B cell (primary cell): ENCODE measurements around the gene NECTIN1. TPM values are rescaled to one million over a fixed set of nuclear protein-coding genes. Genes with fewer than 3 reads are reported as not detected.

ENCODE experiments used
- ATAC-seq: fragments of 200-7000 bp; cut with Tn5 transposase; one replicate; pipeline ENCODE4 v1.10.0; 2021; ENCODE audit warnings: low read depth, mild to moderate bottlenecking, moderate number of reproducible peaks, moderate library complexity
- CTCF ChIA-PET: fragments of 350-600 bp; sonication (Branson Sonifier 250); formaldehyde crosslinking; loops from one replicate; lab custom pipeline; 2021; ENCODE audit warnings: antibody characterized with exemption, inconsistent platforms; lab: Charles Lee
- POLR2A ChIA-PET: fragments of 350-600 bp; sonication (Branson Sonifier 250); formaldehyde crosslinking; loops from one replicate; lab custom pipeline; 2021; ENCODE audit warnings: antibody characterized with exemption; lab: Charles Lee
- DNase-seq: peaks from one replicate; pipeline ENCODE4 v3.0.0; 2013
- H2AFZ ChIP-seq: 2 replicates; pipeline ENCODE4 v1.6.1; 2012; ENCODE audit warnings: mild to moderate bottlenecking, low read depth, low read length; ENCODE audit not compliant: insufficient read depth, poor library complexity, severe bottlenecking
- H3K27ac ChIP-seq, 2 donors: 1 replicate in 1 of 2; 2 replicates in 1 of 2; pipeline ENCODE4 v1.5.1; 2012 to 2013; ENCODE audit warnings: low read length in 2 of 2, mild to moderate bottlenecking in 2 of 2, moderate library complexity in 1 of 2
- H3K27me3 ChIP-seq, 4 experiments: fragments of 200-600 bp in 1 of 4; sonication (generic) in 1 of 4; replicated peaks in 1 of 4; 1 replicate in 2 of 4; 2 replicates in 2 of 4; pipeline versions ENCODE4 v1.6.1 to v1.7.0; 2013 to 2016; ENCODE audit warnings: low read length in 3 of 4, mild to moderate bottlenecking in 2 of 4, mixed read lengths in 1 of 4, moderate library complexity in 1 of 4; ENCODE audit not compliant: insufficient read depth in 4 of 4, control insufficient read depth in 3 of 4; ENCODE audit errors: control extremely low read depth in 1 of 4
- H3K36me3 ChIP-seq, 2 experiments: replicated peaks in 1 of 2; 1 replicate in 1 of 2; 2 replicates in 1 of 2; pipeline versions ENCODE4 v1.6.1 to v1.7.1; 2013; ENCODE audit warnings: low read length in 1 of 2; ENCODE audit not compliant: insufficient read depth in 2 of 2, control insufficient read depth in 1 of 2; ENCODE audit errors: control extremely low read depth in 1 of 2, extremely low read depth in 1 of 2
- H3K4me1 ChIP-seq, 2 donors: fragments of 200-600 bp in 1 of 2; sonication (generic) in 1 of 2; 1 replicate in 1 of 2; 2 replicates in 1 of 2; pipeline versions ENCODE4 v1.5.1 to v1.6.1; 2013 to 2017; ENCODE audit warnings: low read length in 2 of 2; ENCODE audit not compliant: control insufficient read depth in 2 of 2, insufficient read depth in 2 of 2
- H3K4me2 ChIP-seq: replicated peaks from 2 replicates; pipeline ENCODE3; 2012; ENCODE audit warnings: mild to moderate bottlenecking, low read depth, low read length; ENCODE audit not compliant: poor library complexity, severe bottlenecking
- H3K4me3 ChIP-seq, 5 experiments: fragments of 200-600 bp in 1 of 5; sonication (generic) in 1 of 5; 1 replicate in 3 of 5; 2 replicates in 2 of 5; pipeline versions ENCODE4 v1.5.1 to v1.7.0; 2011 to 2016; ENCODE audit warnings: low read length in 4 of 5, mild to moderate bottlenecking in 4 of 5, low read depth in 2 of 5, control low read depth in 1 of 5, moderate library complexity in 1 of 5; ENCODE audit not compliant: insufficient read depth in 1 of 5; ENCODE audit errors: control extremely low read depth in 1 of 5, extremely low read depth in 1 of 5
- H3K79me2 ChIP-seq: fragments of 200-600 bp; sonication (generic); one replicate; pipeline ENCODE4 v1.6.0; 2016; ENCODE audit warnings: low read length; ENCODE audit not compliant: control insufficient read depth, insufficient read depth
- H3K9ac ChIP-seq: fragments of 200-600 bp; sonication (generic); 2 replicates; pipeline ENCODE4 v1.6.1; 2017; ENCODE audit warnings: mild to moderate bottlenecking, low read length, moderate library complexity
- H3K9me3 ChIP-seq, 3 donors: one replicate each; pipeline versions ENCODE4 v1.6.1 to v1.7.1; 2013; ENCODE audit warnings: low read length in 2 of 3; ENCODE audit not compliant: control insufficient read depth in 2 of 3, insufficient read depth in 1 of 3; ENCODE audit errors: control extremely low read depth in 1 of 3
- H4K20me1 ChIP-seq: 2 replicates; pipeline ENCODE4 v1.6.0; 2012; ENCODE audit warnings: mild to moderate bottlenecking, low read length; ENCODE audit not compliant: insufficient read depth, control insufficient read depth, poor library complexity, severe bottlenecking
- H3K27ac Mint-ChIP-seq: one replicate; pipeline ENCODE4 v1.8.0; 2021; ENCODE audit warnings: mixed read lengths
- H3K27me3 Mint-ChIP-seq: one replicate; pipeline ENCODE4 v1.8.0; 2021; ENCODE audit warnings: mixed read lengths
- H3K4me1 Mint-ChIP-seq: one replicate; pipeline ENCODE4 v1.8.0; 2021; ENCODE audit warnings: mixed read lengths
- H3K4me3 Mint-ChIP-seq: one replicate; pipeline ENCODE4 v1.8.0; 2021; ENCODE audit warnings: mixed read lengths
- H3K9me3 Mint-ChIP-seq: one replicate; pipeline ENCODE4 v1.8.0; 2022; ENCODE audit warnings: mixed read lengths; ENCODE audit not compliant: insufficient read depth
- EZH2 ChIP-seq: IDR thresholded peaks from 2 replicates; pipeline ENCODE4 v1.6.1; 2012; ENCODE audit warnings: borderline replicate concordance, low read depth, mild to moderate bottlenecking, moderate library complexity, low read length; ENCODE audit not compliant: insufficient read depth, poor library complexity, severe bottlenecking
- WGBS: methylation state at CpG from one replicate; pipeline ENCODE4 v1.1.5; 2013; ENCODE audit warnings: missing lambda C conversion rate; ENCODE audit not compliant: insufficient coverage; 5-methylcytosine and 5-hydroxymethylcytosine counted together
- intact Hi-C: fragments of 100-400 bp; cut with micrococcal nuclease; formaldehyde crosslinking; loops from one replicate; pipeline ENCODE4 v1.10.0; 2022
- polyA plus RNA-seq: library from polyadenylated mRNA; depleted of rRNA; stranded (reverse); fragments of >200 nt; gene quantifications from 2 replicates; pipeline ENCODE4 v1.2.3, GENCODE V29; 2012
- total RNA-seq, 2 donors: library from RNA; stranded (reverse); fragments of 120-200 nt in 1 of 2; gene quantifications; 1 replicate in 1 of 2; 2 replicates in 1 of 2; pipeline versions ENCODE4 v1.2.3 to v1.2.4, GENCODE V29; 2013 to 2022
- TF ChIP-seq, protein P1 (sequence below): fragments of 200-600 bp; IDR thresholded peaks from one replicate; pipeline ENCODE4 v1.8.0; 2022; ENCODE audit warnings: antibody characterized with exemption, mild to moderate bottlenecking

Gene NECTIN1
- total and polyA plus RNA-seq, 2 donors (not counting 1 experiment from before 2014, with no cell fraction given): 2.1 to 3.9 TPM

DNA sequence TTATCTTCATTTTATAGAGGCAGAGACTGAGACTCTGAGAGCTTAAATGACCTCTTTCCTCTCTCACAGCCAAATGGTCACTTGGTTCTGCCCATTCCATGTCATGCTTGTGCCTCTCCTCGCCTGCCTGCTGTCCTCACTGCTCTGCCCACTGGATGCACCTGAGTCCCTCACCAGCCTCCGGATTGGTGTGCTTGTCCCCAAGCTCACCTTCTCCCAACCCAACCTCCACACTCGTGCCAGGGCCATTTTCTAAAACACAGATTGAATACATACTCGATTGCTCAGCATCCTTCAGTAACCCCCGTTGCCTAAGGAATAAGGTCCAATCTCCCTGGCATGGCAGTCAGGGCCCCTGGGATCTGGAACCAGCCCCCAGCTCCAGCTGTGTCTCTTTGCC lies 28.4 kb upstream of the NECTIN1 start:
- Histone ChIP-seq H4K20me1 (no peaks in the 10 kb centered on the region), H3K4me2 (no peak overlapping the region), H3K9ac (no peak overlapping the region), H2AFZ (no peak overlapping the region), H3K9me3 (no peaks in the 10 kb centered on the region), H3K27me3 (peaks cover 0 to 8% (median 0%) of the 10 kb centered on the region in 4 experiments), H3K79me2 (no peaks in the 10 kb centered on the region), H3K4me1 (peaks cover 14 to 16% of the 10 kb centered on the region in 2 donors), H3K36me3 (no peaks in the 10 kb centered on the region), H3K27ac (no peak overlapping the region), H3K4me3 (no peak overlapping the region)
- ChIA-PET CTCF (interaction anchor here (1.2 kb wide), 1 partner anchor 28 kb away, joined by 3 read pairs; the partner anchor contains the start of gene NECTIN1), POLR2A (no interaction called here)
- Mint-ChIP-seq H3K27ac (no peak overlapping the region), H3K4me3 (no peak overlapping the region), H3K9me3 (no peaks in the 10 kb centered on the region), H3K4me1 (peaks cover 15% of the 10 kb centered on the region), H3K27me3 (peaks cover 15% of the 10 kb centered on the region)
- no peak for TF ChIP-seq EZH2
- TF ChIP-seq, protein P1, sequence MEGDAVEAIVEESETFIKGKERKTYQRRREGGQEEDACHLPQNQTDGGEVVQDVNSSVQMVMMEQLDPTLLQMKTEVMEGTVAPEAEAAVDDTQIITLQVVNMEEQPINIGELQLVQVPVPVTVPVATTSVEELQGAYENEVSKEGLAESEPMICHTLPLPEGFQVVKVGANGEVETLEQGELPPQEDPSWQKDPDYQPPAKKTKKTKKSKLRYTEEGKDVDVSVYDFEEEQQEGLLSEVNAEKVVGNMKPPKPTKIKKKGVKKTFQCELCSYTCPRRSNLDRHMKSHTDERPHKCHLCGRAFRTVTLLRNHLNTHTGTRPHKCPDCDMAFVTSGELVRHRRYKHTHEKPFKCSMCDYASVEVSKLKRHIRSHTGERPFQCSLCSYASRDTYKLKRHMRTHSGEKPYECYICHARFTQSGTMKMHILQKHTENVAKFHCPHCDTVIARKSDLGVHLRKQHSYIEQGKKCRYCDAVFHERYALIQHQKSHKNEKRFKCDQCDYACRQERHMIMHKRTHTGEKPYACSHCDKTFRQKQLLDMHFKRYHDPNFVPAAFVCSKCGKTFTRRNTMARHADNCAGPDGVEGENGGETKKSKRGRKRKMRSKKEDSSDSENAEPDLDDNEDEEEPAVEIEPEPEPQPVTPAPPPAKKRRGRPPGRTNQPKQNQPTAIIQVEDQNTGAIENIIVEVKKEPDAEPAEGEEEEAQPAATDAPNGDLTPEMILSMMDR: no peak
- 94% methylated on average over 5 of the region's 5 CpGs for WGBS
- ATAC-seq: no peak
- no peak for DNase-seq
- intact Hi-C loops: no loop called here

DNA sequence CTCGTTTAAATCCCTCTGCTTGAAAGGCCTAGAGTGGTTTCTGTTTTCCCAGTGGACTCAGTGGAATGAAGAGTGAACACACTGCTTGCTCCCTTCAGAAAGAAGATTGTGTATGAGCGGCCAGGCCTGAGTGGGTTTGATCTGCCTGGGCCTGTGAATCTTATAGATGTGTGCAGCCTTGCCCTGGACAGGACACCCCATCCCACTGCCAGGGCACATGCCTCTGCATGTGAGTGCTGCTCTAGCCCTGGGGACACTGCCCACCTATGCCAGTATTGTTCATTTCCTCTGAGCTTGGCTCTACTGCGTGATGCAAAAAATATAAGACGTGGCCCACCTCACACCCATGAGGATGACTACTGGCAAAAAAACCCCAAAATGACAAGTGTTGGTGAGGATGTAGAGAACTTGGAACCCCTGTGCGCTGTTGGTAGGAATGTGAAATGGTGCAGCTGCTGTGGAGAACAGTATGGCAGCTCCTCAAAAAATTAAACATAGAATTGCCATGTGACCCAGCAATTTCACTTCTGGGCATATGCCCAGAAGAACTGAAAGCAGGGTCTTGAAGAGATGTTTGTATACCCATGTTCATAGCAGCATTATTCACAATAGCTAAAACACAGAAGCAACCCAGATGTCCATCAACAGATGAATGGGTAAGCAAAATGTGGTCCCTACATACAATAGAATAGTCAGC lies 27.3 kb upstream of the NECTIN1 start:
- Histone ChIP-seq H4K20me1 (no peaks in the 10 kb centered on the region), H3K27me3 (peaks cover 0 to 8% (median 0%) of the 10 kb centered on the region in 4 experiments), H3K9ac (no peak overlapping the region), H3K79me2 (no peaks in the 10 kb centered on the region), H3K4me3 (no peak overlapping the region), H3K36me3 (no peaks in the 10 kb centered on the region), H3K4me2 (no peak overlapping the region), H3K9me3 (no peaks in the 10 kb centered on the region), H3K27ac (no peak overlapping the region), H3K4me1 (peaks cover 25% of the 10 kb centered on the region in 2 donors), H2AFZ (no peak overlapping the region)
- no peak for TF ChIP-seq EZH2
- TF ChIP-seq, protein P1: no peak
- DNase-seq (no peak), ATAC-seq (no peak)
- Mint-ChIP-seq H3K4me3 (no peak overlapping the region), H3K4me1 (peaks cover 25% of the 10 kb centered on the region), H3K27ac (no peak overlapping the region), H3K27me3 (peaks cover 15% of the 10 kb centered on the region), H3K9me3 (no peaks in the 10 kb centered on the region)
- WGBS: 100% methylated on average over 1 of the region's 5 CpGs
- intact Hi-C loops: no loop called here
- ChIA-PET CTCF (interaction anchor here (1.2 to 1.4 kb wide), 2 partner anchors 27 kb away, joined by 3 to 4 read pairs; partner anchors contain the start of gene NECTIN1), POLR2A (no interaction called here)
